IPS-NIHi7 (cell line): Measurements from ENCODE around the gene C11orf86.
"Not testable (repeated sequence)": the region's sequence is repeated elsewhere in the genome, so short reads cannot be mapped to it uniquely, and the experiment has no call there.

ENCODE experiments used
- DNase-seq: peaks from one replicate; pipeline ENCODE4 v3.0.0; 2012; ENCODE audit warnings: mixed read lengths; ENCODE audit errors: extremely low spot score

C11orf86 gene

GRCh38 chr11:66989360-66989759 lies 14.3 kb downstream of the C11orf86 start:
- not testable (repeated sequence) for DNase-seq

GRCh38 chr11:66992041-66992440 lies 16.9 kb downstream of the C11orf86 start:
- DNase-seq, result no peak

DNA sequence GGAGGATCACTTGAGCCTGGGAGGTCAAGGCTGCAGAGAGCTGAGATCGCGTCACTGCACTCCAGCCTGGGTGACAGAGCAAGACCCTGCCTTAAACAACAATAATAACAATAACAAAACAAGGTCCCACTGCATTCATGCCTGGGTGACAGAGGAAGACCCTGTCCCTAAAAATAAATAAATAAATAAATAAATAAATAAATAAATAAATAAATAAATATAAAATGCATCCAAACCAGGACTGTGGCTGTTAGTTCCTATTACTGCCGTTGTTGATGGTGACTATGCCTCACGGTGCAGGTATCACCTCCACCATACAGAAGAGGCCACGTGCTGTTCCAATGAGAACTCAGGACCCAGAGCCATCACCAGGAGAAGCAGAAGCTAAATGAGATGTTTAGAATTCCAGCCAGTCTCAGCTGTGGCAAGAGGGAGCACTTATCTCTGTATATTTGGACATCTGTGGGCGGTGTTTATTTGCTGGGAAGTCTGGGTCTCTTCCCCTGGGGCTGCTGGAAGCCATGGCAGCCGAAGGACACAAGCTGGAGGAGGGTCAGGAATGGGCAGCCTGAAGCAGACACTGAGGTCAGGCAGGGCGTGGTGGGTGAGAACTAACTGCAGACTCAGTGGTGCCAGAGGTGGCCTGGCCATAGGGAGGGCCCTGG lies 21.6 kb downstream of the C11orf86 start:
- no peak for DNase-seq

- no peak for DNase-seq
Measured at GRCh38 chr11:66999555-66999954, 24.5 kb downstream of the C11orf86 start.

DNA sequence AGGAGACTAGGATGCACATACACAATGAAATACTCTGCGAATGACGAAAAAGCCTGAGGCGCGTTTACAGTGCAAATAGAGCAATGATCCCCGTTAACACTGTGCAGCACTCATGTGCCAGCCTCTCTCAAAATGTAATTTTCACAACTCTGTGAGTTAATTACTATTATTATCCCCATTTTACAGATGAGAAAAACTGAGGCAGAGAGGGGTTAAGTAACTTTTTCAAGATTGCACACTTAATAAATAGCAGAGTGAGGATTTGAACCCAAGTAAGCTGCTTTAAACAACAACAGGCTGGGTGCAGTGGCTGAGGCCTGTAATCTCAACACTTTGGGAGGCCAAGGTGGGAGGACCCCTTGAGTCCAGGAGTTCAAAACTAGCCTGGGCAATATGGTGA lies 26.2 kb downstream of the C11orf86 start:
- DNase-seq, result no peak

- peak; percentile 69 for DNase-seq
Measured at GRCh38 chr11:67002297-67002913, 27.3 kb downstream of the C11orf86 start.

DNA sequence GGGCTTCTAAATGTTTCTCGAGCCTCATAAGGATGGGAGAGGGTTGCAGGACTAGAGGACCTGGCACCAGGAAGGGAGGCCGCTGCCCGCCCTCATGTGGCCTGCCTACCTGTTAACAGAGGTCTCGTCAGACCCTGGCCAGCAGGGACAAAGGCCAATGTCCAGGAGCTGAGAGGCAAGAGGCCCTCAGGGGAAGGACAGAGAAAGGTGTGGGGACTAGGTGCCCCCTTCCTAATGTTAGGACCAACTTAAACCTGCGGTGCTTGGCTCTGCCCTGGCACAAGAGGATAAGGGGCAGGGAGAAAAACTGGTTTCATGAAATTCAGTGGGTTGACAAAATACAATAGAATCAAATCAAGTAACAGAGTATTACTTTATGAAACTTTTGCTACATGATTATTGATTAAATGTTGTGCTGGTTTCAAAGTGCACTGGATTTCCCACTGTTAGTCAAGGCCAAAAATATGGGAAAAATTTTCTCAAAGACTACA lies 27.9 kb downstream of the C11orf86 start:
- no peak for DNase-seq

GRCh38 chr11:67005200-67005599 lies 30.1 kb downstream of the C11orf86 start:
- DNase-seq, result not testable (repeated sequence)

DNA sequence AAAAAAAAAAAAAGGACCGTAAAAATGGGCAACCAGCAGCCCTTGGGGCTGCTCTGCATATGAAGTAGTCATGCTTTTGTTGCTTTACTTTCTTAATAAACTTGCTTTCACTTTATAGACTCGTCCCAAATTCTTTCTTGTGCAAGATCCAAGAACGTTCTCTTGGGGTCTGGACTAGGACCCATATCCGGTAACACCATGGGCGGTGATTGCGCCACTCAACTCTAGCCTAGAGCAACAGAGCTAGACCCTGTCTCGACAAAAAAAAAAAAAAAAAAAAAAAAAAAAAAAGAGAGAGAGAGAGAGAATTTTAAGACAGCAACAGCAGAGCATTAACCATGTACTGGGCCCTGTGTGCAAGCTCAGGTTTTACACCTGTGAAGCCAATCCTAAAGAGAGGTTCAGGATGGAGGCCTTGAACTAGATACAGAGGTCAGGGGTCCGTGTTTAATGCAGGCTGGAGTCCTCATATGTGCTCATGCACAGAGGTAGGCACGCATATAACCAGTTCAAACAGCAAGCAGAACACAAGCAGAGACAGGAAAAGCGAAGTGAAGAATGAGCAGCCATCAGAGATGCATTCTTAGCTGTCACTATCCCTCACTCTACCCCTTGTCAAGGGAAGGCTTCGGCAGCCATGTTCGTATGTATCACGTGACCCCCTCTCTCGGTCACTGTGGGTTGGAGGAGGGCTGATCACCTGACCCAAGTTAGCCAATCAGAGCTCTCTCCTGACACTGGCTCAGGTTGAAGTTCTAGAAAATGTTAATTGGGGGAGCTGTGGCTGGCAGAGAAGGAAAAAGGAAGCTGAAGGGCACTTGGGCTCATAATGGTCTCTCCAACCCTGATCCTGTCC lies 31.2 kb downstream of the C11orf86 start:
- DNase-seq, result peak; percentile 90

- DNase-seq, result no peak
Measured at GRCh38 chr11:67007126-67007525, 32.0 kb downstream of the C11orf86 start.

DNA sequence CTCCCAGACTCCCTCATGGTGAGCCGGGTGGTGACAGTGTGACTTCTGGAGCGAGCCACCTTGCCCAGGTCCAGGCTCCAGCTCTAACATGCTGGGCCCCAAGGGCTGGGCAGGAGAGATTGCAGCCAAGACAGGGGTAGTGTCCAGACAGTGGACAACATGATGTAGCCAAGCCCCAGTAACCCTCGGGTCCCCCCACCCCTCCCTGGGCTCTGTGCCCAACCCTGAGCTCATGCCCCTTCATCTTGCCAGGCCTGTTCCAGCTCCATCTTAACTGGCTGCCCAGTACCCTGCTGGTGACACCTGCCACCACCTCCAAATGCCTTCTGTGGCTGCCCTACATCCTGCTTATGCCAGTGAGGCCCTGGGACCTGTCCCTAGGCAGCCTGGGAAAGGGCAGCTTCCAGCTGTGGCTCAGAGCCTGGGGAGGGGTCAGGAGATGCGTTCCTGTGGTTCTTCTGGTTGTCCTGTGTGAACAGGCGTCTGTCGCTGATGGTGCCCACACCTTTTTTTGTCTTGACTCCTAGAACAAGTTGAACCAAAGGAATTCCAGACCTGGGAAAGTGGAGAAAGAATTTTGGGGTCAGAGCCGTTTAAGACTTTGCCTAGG lies 35.3 kb downstream of the C11orf86 start:
- DNase-seq, result no peak

DNA sequence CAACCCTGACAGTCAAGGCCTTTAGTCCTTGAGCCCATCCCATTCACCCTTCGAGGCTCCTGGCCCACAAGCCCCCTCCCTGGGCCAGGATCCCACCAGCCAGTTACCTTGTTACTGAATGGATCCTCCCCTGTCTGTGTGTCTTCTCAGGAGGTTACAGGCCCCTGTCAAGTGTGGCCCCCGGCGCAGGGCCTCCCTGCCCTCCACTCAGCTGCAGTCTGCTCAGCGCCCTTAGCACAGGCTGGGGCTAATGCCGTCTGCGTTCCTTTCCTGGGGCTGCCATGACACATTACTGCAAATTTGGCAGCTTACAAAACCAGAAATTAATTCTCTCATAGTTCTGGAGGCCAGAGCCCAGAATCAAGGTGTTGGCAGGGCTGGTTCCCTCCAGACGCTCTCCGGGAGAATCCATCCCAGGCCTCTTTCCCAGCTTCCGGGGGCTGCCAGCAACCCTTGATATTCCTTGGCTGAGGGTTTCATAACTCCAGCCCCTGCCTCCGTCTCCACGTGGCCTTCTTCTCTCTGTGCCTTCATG lies 38.5 kb downstream of the C11orf86 start:
- DNase-seq, result no peak

DNA sequence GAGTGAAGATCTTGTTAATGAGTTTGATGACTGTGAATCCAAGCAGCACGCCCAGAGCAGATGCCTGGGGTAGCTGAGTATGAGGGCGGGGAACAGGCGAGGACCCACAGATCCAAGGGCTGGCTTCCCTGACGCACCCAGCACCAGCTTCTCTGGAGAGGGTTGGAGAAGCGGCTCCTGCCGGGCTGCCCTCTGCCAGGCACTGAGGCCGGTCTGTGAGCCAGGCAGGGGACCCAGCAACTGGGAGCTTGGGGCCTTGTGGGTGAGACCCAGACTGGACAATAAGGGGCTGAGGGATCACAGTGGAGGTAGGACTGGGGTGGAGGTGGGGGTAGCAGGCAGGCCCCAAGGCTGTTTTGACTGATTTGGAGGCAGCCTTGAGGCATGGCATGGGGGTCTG lies 39.2 kb downstream of the C11orf86 start:
- no peak for DNase-seq

GRCh38 chr11:67015048-67015447 lies 39.9 kb downstream of the C11orf86 start:
- DNase-seq, result no peak

DNA sequence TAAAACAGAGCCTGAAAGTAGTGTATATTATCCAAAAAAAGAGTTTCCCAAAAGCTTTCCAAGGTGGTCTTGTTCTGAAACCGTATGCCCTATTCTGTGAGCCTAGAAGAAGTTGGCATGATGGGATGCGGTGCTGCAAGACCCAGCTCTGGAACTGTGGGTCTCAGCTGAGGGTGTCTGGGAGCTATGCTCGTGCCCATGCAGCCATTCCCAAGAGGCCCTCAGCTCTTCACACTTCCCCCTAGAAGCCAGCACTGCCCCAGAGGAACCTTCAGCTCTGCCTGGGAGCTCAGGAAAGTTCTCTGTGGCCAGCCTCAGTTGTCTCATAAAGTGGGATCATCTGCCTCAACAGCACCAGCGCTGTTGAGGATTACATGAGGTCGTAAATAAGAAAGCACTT lies 41.4 kb downstream of the C11orf86 start:
- DNase-seq, result no peak

DNA sequence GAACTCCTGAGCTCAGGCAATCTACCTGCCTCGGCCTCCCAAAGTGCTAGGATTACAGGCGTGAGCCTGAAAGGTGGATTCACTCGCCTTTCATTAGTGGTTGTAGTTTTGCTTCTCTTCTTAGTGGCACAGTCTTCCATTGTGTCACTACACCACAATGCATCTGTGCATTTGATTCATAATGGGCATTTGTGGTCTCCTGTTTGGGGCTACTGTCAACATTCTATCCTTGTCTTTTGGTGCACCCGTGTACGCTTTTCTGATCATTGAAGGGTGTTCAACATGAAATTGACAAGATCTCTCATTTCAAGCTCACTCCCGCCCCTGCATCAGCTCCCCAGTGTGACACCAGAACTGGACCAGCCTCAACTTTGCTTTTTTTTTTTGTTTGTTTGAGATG lies 45.8 kb downstream of the C11orf86 start:
- no peak for DNase-seq

DNA sequence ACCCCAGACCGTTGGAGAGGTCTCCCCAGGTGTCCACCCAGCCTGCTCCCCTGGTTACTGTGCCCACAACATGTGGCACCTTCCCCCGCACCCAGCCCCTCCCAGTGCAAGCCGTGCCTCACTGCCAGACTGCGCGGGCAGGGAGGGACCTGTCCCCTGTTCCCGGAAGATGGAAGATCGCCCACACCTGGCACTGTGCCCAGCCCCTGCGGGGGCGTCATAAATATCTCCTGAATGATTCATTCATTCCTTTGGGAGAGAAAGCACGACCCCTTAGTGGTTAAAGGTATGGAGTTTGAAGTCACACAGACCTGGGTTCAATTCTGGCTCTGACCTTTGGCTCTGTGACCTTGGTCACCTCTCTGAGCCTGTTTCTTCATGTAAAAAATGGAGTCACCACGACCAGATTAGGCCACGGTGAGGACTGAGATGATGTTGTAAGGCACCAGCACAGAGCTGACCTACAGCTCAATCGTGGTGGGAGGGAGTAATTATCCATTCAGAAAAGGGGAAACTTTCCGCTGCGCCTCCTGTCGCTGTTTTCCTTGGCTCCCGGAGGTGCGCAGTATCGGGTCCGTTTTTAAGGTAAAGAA lies 47.3 kb downstream of the C11orf86 start:
- DNase-seq, result no peak

DNA sequence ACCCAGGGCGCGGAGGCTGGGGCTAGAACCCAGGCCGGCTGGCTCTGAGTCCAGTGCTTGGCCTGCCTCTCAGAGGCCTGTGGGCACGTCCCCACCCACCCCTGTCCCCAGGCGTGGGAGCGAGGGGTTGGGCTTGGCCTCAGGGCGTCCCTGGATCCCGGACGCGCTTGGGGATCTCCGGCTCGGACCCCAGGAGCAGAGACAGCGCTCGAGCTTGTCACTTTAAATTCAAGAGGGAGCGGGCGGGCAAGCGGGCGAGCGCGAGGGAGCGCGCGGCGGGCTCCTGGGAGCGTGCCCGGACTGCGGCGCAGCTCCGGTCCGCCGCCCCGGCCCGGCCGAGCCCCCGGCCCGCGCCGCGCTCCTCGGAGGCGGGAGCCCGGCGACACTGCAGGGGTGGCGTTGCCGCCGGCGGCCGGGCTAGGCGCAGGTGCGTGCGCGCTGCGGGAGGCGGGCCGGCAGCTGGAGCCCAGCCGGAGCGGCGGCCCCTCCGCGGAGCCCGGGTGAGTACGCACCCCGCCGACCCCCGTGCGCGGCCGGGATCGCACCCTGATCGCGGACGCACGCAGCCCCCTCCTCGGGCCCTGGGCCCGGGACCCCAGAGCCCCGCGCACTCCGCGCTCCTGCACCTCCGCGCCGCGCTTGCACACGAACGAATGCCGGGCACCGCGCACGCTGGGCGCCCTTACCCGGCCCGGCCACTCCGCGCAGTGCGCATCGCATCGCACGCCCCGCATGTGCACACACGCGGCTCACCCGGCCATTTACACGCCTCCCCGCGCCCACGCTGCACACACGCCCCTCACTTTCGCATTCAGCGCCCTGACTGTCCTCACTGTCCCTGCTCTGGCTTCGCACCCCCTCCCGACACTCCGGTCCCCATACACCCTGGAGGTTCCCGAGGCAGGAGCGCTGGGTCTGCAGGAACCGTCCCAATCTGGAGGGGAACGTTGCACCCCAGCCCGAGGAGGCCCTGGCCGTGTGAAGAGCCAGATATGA lies 48.2 kb downstream of the C11orf86 start, which contains the start of gene SYT12:
Gene SYT12 (plus strand): TSS at position 174 of the 996 bp plus-strand sequence. CDS start 7,011 bp downstream, outside the sequence.
- DNase-seq, result peak; percentile 57

- DNase-seq, result no peak
Measured at GRCh38 chr11:67023957-67024353, 48.9 kb downstream of the C11orf86 start.

GRCh38 chr11:67024410-67024809 lies 49.3 kb downstream of the C11orf86 start:
- no peak for DNase-seq
